Measurements from ENCODE around the gene COPS6.

- TF ChIP-seq CTCF (IDR thresholded peaks at IDR 0.05; ENCODE audit: low read length) (peak; percentile 93), EZH2 (optimal IDR thresholded peaks at IDR 0.05; ENCODE audit: low read depth, low read length) (no peak)
Observed at GRCh38 chr7:100081535-100082102, 7.2 kb upstream of the COPS6 start, which contains the start of gene ZNF3.

All from MM.1S (cell line).